Upper lobe of left lung (tissue), 4 donors: ENCODE results near the gene DPYSL3.

Source experiments
- CTCF ChIP-seq, 6 experiments: fragments of 450-650 bp in 4 of 6; fragments of 200-600 bp in 2 of 6; sonication (generic) in 2 of 6; IDR thresholded peaks; one replicate each; pipeline ENCODE4 v1.5.1; 2016 to 2019; ENCODE audit warnings: antibody characterized with exemption in 6 of 6
- EP300 ChIP-seq, 4 donors: sonication (generic); formaldehyde crosslinking; IDR thresholded peaks; one replicate each; pipeline ENCODE4 v1.5.1; 2017; ENCODE audit warnings: antibody characterized with exemption in 4 of 4, control low read depth in 2 of 4
- POLR2AphosphoS5 ChIP-seq, 2 donors: sonication (generic); formaldehyde crosslinking; IDR thresholded peaks; one replicate each; pipeline ENCODE4 v1.5.1; 2017; ENCODE audit warnings: antibody characterized with exemption in 2 of 2

- TF ChIP-seq CTCF (IDR thresholded peaks at IDR 0.05) (no peak), EP300 (IDR thresholded peaks at IDR 0.05) (no peak), POLR2AphosphoS5 (IDR thresholded peaks at IDR 0.05) (no peak)
These were observed 29.2 kb upstream of the DPYSL3 start for GRCh38 chr5:147539053-147539452.
